OCI-LY1 (cell line): Measurements from ENCODE around the gene GPR142.

Experiments
- EZH2 ChIP-seq: fragments of 200-600 bp; sonication (generic), shearing (Covaris generic); IDR thresholded peaks from 2 replicates; pipeline ENCODE4 v1.8.0; 2017; ENCODE audit warnings: borderline replicate concordance, mixed run types, mild to moderate bottlenecking, antibody characterized with exemption, low read length, moderate library complexity, mixed read lengths
- TF ChIP-seq, protein P1 (sequence below): fragments of 200-600 bp; sonication (generic), shearing (Covaris generic); IDR thresholded peaks from 2 replicates; pipeline ENCODE4 v1.5.1; 2017; ENCODE audit warnings: mild to moderate bottlenecking, antibody characterized with exemption, low read length, moderate library complexity, mixed read lengths

DNA sequence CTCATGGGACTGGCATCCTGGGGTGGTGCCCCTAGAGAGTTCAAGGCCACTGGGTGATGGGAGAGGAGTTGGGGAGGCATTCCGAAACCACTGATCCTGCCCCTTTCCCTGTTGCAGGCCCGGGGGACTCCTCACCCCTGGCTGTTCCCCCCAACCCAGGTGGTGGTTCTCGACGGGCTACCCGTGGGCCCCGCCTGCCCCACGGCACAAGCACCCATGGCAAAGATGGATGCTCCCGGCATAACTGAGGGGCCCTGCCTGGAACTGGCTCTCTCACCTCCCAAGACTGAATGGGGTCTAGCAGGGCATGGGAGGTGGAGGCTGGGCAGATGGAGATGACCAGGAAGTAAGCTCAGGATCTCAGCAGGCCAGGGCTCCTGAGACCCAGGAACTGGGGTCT lies 12.2 kb upstream of the GPR142 start:
- TF ChIP-seq, protein P1, sequence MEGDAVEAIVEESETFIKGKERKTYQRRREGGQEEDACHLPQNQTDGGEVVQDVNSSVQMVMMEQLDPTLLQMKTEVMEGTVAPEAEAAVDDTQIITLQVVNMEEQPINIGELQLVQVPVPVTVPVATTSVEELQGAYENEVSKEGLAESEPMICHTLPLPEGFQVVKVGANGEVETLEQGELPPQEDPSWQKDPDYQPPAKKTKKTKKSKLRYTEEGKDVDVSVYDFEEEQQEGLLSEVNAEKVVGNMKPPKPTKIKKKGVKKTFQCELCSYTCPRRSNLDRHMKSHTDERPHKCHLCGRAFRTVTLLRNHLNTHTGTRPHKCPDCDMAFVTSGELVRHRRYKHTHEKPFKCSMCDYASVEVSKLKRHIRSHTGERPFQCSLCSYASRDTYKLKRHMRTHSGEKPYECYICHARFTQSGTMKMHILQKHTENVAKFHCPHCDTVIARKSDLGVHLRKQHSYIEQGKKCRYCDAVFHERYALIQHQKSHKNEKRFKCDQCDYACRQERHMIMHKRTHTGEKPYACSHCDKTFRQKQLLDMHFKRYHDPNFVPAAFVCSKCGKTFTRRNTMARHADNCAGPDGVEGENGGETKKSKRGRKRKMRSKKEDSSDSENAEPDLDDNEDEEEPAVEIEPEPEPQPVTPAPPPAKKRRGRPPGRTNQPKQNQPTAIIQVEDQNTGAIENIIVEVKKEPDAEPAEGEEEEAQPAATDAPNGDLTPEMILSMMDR: no peak
- TF ChIP-seq EZH2: no peak
